Nephron (organoid): ENCODE measurements around the gene OTOA.
"Not testable (repeated sequence)": the region's sequence is repeated elsewhere in the genome, so short reads cannot be mapped to it uniquely, and the experiment has no call there.

Experiments
- H3K27ac Mint-ChIP-seq, 3 experiments: 2 replicates each; pipeline ENCODE4 v1.8.0; 2020; ENCODE audit warnings: mixed read lengths in 3 of 3, mild to moderate bottlenecking in 2 of 3, moderate library complexity in 1 of 3
- H3K27me3 Mint-ChIP-seq: 2 replicates; pipeline ENCODE4 v1.8.0; 2021; ENCODE audit warnings: low read depth, mild to moderate bottlenecking, moderate library complexity, mixed read lengths
- H3K36me3 Mint-ChIP-seq: 2 replicates; pipeline ENCODE4 v1.8.0; 2020; ENCODE audit warnings: low read depth, mixed read lengths
- H3K4me1 Mint-ChIP-seq: 2 replicates; pipeline ENCODE4 v1.8.0; 2020; ENCODE audit warnings: mixed read lengths
- H3K4me3 Mint-ChIP-seq, 3 experiments: 2 replicates each; pipeline ENCODE4 v1.8.0; 2020; ENCODE audit warnings: mild to moderate bottlenecking in 3 of 3, mixed read lengths in 3 of 3, moderate library complexity in 2 of 3
- H3K9me3 Mint-ChIP-seq: 2 replicates; pipeline ENCODE4 v1.8.0; 2020; ENCODE audit warnings: mixed read lengths
- CTCF ChIP-seq, 3 experiments: fragments of 200-600 bp; sonication (generic); IDR thresholded peaks; one replicate each; pipeline ENCODE4 v1.5.0; 2021; ENCODE audit warnings: antibody characterized with exemption in 3 of 3; ENCODE audit not compliant: unreplicated experiment in 3 of 3

Gene OTOA

GRCh38 chr16:21684199-21684598 lies 20.4 kb downstream of the OTOA start:
- peak in 1 of 3 experiments; percentile 16 for TF ChIP-seq CTCF (IDR thresholded peaks at IDR 0.05; ENCODE audit: unreplicated experiment in 3 of 3)
- peaks cover 6% of the 10 kb centered on the region for H3K27me3 Mint-ChIP-seq

GRCh38 chr16:21685034-21685455 lies 21.3 kb downstream of the OTOA start:
- Mint-ChIP-seq H3K27ac (no peak overlapping the region), H3K9me3 (no peaks in the 10 kb centered on the region), H3K36me3 (no peaks in the 10 kb centered on the region), H3K4me1 (no peaks in the 10 kb centered on the region), H3K4me3 (no peak overlapping the region), H3K27me3 (peaks cover 6% of the 10 kb centered on the region)
- no peak for TF ChIP-seq CTCF (IDR thresholded peaks at IDR 0.05; ENCODE audit: unreplicated experiment in 3 of 3)

More at GRCh38 chr16:21684199-21684598, 20.4 kb downstream of the OTOA start:
- no peaks in the 10 kb centered on the region for H3K9me3 Mint-ChIP-seq
- H3K4me3 Mint-ChIP-seq: no peak overlapping the region
- H3K4me1 Mint-ChIP-seq: no peaks in the 10 kb centered on the region
- no peak overlapping the region for H3K27ac Mint-ChIP-seq
- no peaks in the 10 kb centered on the region for H3K36me3 Mint-ChIP-seq

- Mint-ChIP-seq H3K9me3 (no peaks in the 10 kb centered on the region), H3K27me3 (peaks cover 6% of the 10 kb centered on the region), H3K4me1 (no peaks in the 10 kb centered on the region), H3K27ac (no peak overlapping the region), H3K36me3 (no peaks in the 10 kb centered on the region), H3K4me3 (no peak overlapping the region)
- no peak for TF ChIP-seq CTCF (IDR thresholded peaks at IDR 0.05; ENCODE audit: unreplicated experiment in 3 of 3)
Observed at GRCh38 chr16:21689107-21689506, 25.3 kb downstream of the OTOA start.

GRCh38 chr16:21690967-21691366 lies 27.2 kb downstream of the OTOA start:
- H3K36me3 Mint-ChIP-seq, H3K27ac Mint-ChIP-seq, H3K4me1 Mint-ChIP-seq, H3K9me3 Mint-ChIP-seq, H3K27me3 Mint-ChIP-seq, H3K4me3 Mint-ChIP-seq: not testable (repeated sequence)

GRCh38 chr16:21694609-21695008 lies 30.8 kb downstream of the OTOA start:
- TF ChIP-seq CTCF (IDR thresholded peaks at IDR 0.05; ENCODE audit: unreplicated experiment in 3 of 3): no peak
- H3K27me3 Mint-ChIP-seq: peaks cover 6% of the 10 kb centered on the region

GRCh38 chr16:21697032-21697431 lies 33.3 kb downstream of the OTOA start:
- Mint-ChIP-seq H3K4me1 (no peaks in the 10 kb centered on the region), H3K27ac (no peak overlapping the region), H3K9me3 (no peaks in the 10 kb centered on the region), H3K36me3 (no peaks in the 10 kb centered on the region), H3K4me3 (no peak overlapping the region), H3K27me3 (peaks cover 6% of the 10 kb centered on the region)
- TF ChIP-seq CTCF (IDR thresholded peaks at IDR 0.05; ENCODE audit: unreplicated experiment in 3 of 3): no peak

More at GRCh38 chr16:21694609-21695008, 30.8 kb downstream of the OTOA start:
- Mint-ChIP-seq H3K9me3 (no peaks in the 10 kb centered on the region), H3K27ac (no peak overlapping the region), H3K36me3 (no peaks in the 10 kb centered on the region), H3K4me1 (no peaks in the 10 kb centered on the region), H3K4me3 (no peak overlapping the region)
